Endothelial cell of umbilical vein (primary cell): ENCODE data around the gene SMAD3. TPM values are rescaled to one million over a fixed set of nuclear protein-coding genes. Genes with fewer than 3 reads are reported as not detected.

Source experiments
- BruUV-seq: library from RNA; stranded (reverse); fragments of 400-500 nt; replicated peaks from 2 replicates; lab custom pipeline; 2021; lab: Mats Ljungman, UMichigan
- CTCF ChIA-PET: fragments of 300-600, 350-600 bp; sonication (Branson Sonifier 250); formaldehyde crosslinking; loops from one replicate; lab custom pipeline; 2021; ENCODE audit warnings: antibody characterized with exemption, inconsistent platforms; lab: Charles Lee
- POLR2A ChIA-PET: fragments of 300-600, 350-600 bp; sonication (Branson Sonifier 250); formaldehyde crosslinking; loops from one replicate; lab custom pipeline; 2021; ENCODE audit warnings: antibody characterized with exemption, inconsistent platforms; lab: Charles Lee
- DNase-seq: peaks from one replicate; pipeline ENCODE4 v3.0.0-alpha.2; 2011; ENCODE audit warnings: low read depth, low spot score
- FAIRE-seq: peaks from 2 replicates; lab custom pipeline; 2011; peaks lifted over from hg19 to GRCh38; lab: Jason Lieb, UNC
- H2AFZ ChIP-seq: 2 replicates; pipeline ENCODE4 v1.6.0; 2012; ENCODE audit warnings: low read depth, low read length, control low read depth, inconsistent platforms
- H3K27ac ChIP-seq: 2 replicates; pipeline ENCODE4 v1.5.1; 2011; ENCODE audit warnings: low read depth, mild to moderate bottlenecking, control low read depth, low read length, moderate library complexity; ENCODE audit not compliant: insufficient read depth
- H3K27me3 ChIP-seq, 2 experiments: 2 replicates each; pipeline versions ENCODE4 v1.6.0 to v1.6.1; 2011; ENCODE audit warnings: low read length in 2 of 2, mixed read lengths in 1 of 2; ENCODE audit not compliant: control insufficient read depth in 2 of 2, insufficient read depth in 2 of 2
- H3K36me3 ChIP-seq, 2 experiments: 2 replicates in 1 of 2; 3 replicates in 1 of 2; pipeline ENCODE4 v1.5.1; 2011; ENCODE audit warnings: low read length in 2 of 2, mild to moderate bottlenecking in 1 of 2, moderate library complexity in 1 of 2; ENCODE audit not compliant: control insufficient read depth in 2 of 2, insufficient read depth in 2 of 2; ENCODE audit errors: extremely low read depth in 1 of 2
- H3K4me1 ChIP-seq: 3 replicates; pipeline ENCODE4 v1.5.1; 2011; ENCODE audit warnings: mild to moderate bottlenecking, low read length; ENCODE audit not compliant: control insufficient read depth, insufficient read depth; ENCODE audit errors: extremely low read depth
- H3K4me2 ChIP-seq: 2 replicates; pipeline ENCODE4 v1.6.1; 2011; ENCODE audit warnings: low read length, control low read depth, mixed read lengths; ENCODE audit not compliant: insufficient read depth
- H3K4me3 ChIP-seq, 3 experiments: fragments of 200-600 bp in 1 of 3; sonication (generic), shearing (Covaris generic) in 1 of 3; replicated peaks in 1 of 3; 2 replicates each; pipeline ENCODE4 v1.5.1; 2011 to 2016; ENCODE audit warnings: control low read depth in 3 of 3, low read length in 3 of 3, mild to moderate bottlenecking in 2 of 3, inconsistent platforms in 1 of 3, low read depth in 1 of 3, moderate library complexity in 1 of 3; ENCODE audit not compliant: insufficient read depth in 1 of 3
- H3K79me2 ChIP-seq: 2 replicates; pipeline ENCODE4 v1.6.0; 2012; ENCODE audit warnings: low read length, inconsistent platforms; ENCODE audit not compliant: control insufficient read depth, insufficient read depth
- H3K9ac ChIP-seq: replicated peaks from 2 replicates; pipeline ENCODE3; 2011; ENCODE audit warnings: low read length, control low read depth; ENCODE audit not compliant: insufficient read depth; ENCODE audit errors: extremely low read depth
- H3K9me1 ChIP-seq: replicated peaks from 3 replicates; pipeline ENCODE4 v1.6.0; 2011; ENCODE audit warnings: mild to moderate bottlenecking, low read length; ENCODE audit not compliant: control insufficient read depth, insufficient read depth; ENCODE audit errors: extremely low read depth
- H3K9me3 ChIP-seq: replicated peaks from 2 replicates; pipeline ENCODE4 v1.5.1; 2012; ENCODE audit warnings: low read length, inconsistent platforms; ENCODE audit not compliant: control insufficient read depth, insufficient read depth
- H4K20me1 ChIP-seq: replicated peaks from 2 replicates; pipeline ENCODE3; 2011; ENCODE audit warnings: mild to moderate bottlenecking, low read length; ENCODE audit not compliant: control insufficient read depth, insufficient read depth; ENCODE audit errors: extremely low read depth
- EZH2 ChIP-seq: IDR thresholded peaks from 2 replicates; pipeline ENCODE4 v1.6.1; 2012; ENCODE audit warnings: borderline replicate concordance, low read depth, mild to moderate bottlenecking, moderate library complexity, low read length, inconsistent platforms; ENCODE audit not compliant: severe bottlenecking
- FOS ChIP-seq: IDR thresholded peaks from 2 replicates; pipeline ENCODE4 v1.6.1; 2011; ENCODE audit warnings: mild to moderate bottlenecking, low read length, moderate library complexity, borderline replicate concordance; ENCODE audit not compliant: insufficient read depth
- GATA2 ChIP-seq: IDR thresholded peaks from 2 replicates; pipeline ENCODE4 v1.7.0; 2011; ENCODE audit warnings: low read depth, mild to moderate bottlenecking, moderate library complexity, mixed read lengths, low read length; ENCODE audit not compliant: insufficient read length, insufficient read depth
- JUN ChIP-seq: IDR thresholded peaks from 2 replicates; pipeline ENCODE4 v1.6.1; 2011; ENCODE audit warnings: borderline replicate concordance, low read depth; ENCODE audit not compliant: insufficient read length, insufficient read depth
- MYC ChIP-seq: IDR thresholded peaks from one replicate; pipeline ENCODE4 v1.6.1; 2011; ENCODE audit warnings: mild to moderate bottlenecking, low read depth, low read length
- POLR2A ChIP-seq: IDR thresholded peaks from 2 replicates; pipeline ENCODE4 v1.6.1; 2012; ENCODE audit warnings: low read depth, mild to moderate bottlenecking, control low read depth, low read length
- POLR2AphosphoS5 ChIP-seq: IDR thresholded peaks from 2 replicates; pipeline ENCODE4 v1.6.1; 2012; ENCODE audit warnings: low read depth, mild to moderate bottlenecking, control low read depth, low read length, moderate library complexity; ENCODE audit not compliant: insufficient read depth
- dilution Hi-C: fragments of 300-500 bp; cut with MboI; formaldehyde crosslinking; loops from one replicate; pipeline ENCODE4 v1.15.0; 2019; ENCODE audit warnings: low sequenced_read_pairs; ENCODE audit not compliant: extremely low pct_ligation_motif_present
- intact Hi-C: fragments of 100-400 bp; cut with micrococcal nuclease; formaldehyde crosslinking; loops from one replicate; pipeline ENCODE4 v1.10.0; 2022
- polyA plus RNA-seq, 4 experiments: library from polyadenylated mRNA; depleted of rRNA in 3 of 4; stranded (reverse) in 3 of 4; unstranded in 1 of 4; fragments of >200 nt; gene quantifications; 2 replicates each; pipeline versions ENCODE4 v1.2.1 to v1.2.3, GENCODE V29; 2011 to 2012; ENCODE audit warnings: missing spikeins in 1 of 4
- total RNA-seq: library from RNA; stranded (reverse); gene quantifications from 2 replicates; pipeline ENCODE4 v1.2.3, GENCODE V29; 2021
- TF ChIP-seq, protein P1 (sequence below), 2 donors: IDR thresholded peaks; 1 replicate in 1 of 2; 2 replicates in 1 of 2; pipeline ENCODE4 v1.5.1; 2011; ENCODE audit warnings: low read length in 2 of 2, mild to moderate bottlenecking in 2 of 2, moderate library complexity in 2 of 2, control low read depth in 1 of 2, inconsistent platforms in 1 of 2, low read depth in 1 of 2; ENCODE audit not compliant: insufficient read depth in 1 of 2; ENCODE audit errors: extremely low read depth in 1 of 2
- TF ChIP-seq, protein P2 (sequence below): IDR thresholded peaks from 2 replicates; pipeline ENCODE4 v1.6.1; 2011; ENCODE audit not compliant: insufficient read depth, insufficient read length

Gene SMAD3
- total and polyA plus RNA-seq, 2 donors (not counting 3 experiments of a cell fraction or from before 2014, with no cell fraction given), result 56.4 to 88.2 TPM

DNA sequence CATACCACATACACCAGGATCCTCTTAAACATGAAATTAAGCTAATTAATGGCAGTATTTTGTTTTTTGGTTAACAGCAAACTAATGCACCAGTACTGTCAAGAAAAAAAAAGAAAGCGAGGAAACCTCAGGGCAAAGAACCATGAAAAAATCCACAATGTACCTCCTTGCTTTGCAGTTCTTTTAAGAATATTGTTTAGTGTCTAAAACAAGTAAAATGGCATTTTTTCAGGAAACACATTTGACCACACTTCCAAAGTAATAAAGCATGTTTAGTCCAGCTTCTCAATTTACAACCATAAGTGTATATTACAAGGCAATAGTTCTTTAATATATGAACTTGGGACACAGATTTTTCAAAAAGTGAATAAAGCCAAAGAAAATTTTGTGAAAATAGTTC is 162.4 kb downstream of the SMAD3 start:
- H3K9ac ChIP-seq, result no peak overlapping the region
- no peaks in the 10 kb centered on the region for H3K9me3 ChIP-seq
- no peak overlapping the region for H3K4me2 ChIP-seq
- no peaks in the 10 kb centered on the region for H3K27me3 ChIP-seq
- peaks cover 11% of the 10 kb centered on the region in 2 experiments for H3K36me3 ChIP-seq
- H3K4me1 ChIP-seq, result no peaks in the 10 kb centered on the region
- dilution Hi-C loops (no loop called here), intact Hi-C loops (no loop called here)
- H3K9me1 ChIP-seq, result no peaks in the 10 kb centered on the region
- FAIRE-seq (no peak), DNase-seq (no peak)
- H4K20me1 ChIP-seq, result no peaks in the 10 kb centered on the region
- no peak overlapping the region for H2AFZ ChIP-seq
- POLR2A ChIA-PET, result no interaction called here
- CTCF ChIA-PET, result no interaction called here
- no TSS peak for BruUV-seq
- H3K4me3 ChIP-seq, result no peak overlapping the region
- H3K79me2 ChIP-seq, result no peaks in the 10 kb centered on the region
- no peak for TF ChIP-seq FOS
- no peak for TF ChIP-seq MYC
- TF ChIP-seq JUN, result no peak
- TF ChIP-seq, protein P1, sequence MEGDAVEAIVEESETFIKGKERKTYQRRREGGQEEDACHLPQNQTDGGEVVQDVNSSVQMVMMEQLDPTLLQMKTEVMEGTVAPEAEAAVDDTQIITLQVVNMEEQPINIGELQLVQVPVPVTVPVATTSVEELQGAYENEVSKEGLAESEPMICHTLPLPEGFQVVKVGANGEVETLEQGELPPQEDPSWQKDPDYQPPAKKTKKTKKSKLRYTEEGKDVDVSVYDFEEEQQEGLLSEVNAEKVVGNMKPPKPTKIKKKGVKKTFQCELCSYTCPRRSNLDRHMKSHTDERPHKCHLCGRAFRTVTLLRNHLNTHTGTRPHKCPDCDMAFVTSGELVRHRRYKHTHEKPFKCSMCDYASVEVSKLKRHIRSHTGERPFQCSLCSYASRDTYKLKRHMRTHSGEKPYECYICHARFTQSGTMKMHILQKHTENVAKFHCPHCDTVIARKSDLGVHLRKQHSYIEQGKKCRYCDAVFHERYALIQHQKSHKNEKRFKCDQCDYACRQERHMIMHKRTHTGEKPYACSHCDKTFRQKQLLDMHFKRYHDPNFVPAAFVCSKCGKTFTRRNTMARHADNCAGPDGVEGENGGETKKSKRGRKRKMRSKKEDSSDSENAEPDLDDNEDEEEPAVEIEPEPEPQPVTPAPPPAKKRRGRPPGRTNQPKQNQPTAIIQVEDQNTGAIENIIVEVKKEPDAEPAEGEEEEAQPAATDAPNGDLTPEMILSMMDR (IDR thresholded peaks at IDR 0.05; ENCODE audit: extremely low read depth in 1 of 2, insufficient read depth in 1 of 2, low read depth in 1 of 2, low read length in 2 of 2), result no peak
- TF ChIP-seq, protein P2, sequence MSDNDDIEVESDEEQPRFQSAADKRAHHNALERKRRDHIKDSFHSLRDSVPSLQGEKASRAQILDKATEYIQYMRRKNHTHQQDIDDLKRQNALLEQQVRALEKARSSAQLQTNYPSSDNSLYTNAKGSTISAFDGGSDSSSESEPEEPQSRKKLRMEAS, result no peak
- TF ChIP-seq EZH2, result no peak
- no peak for TF ChIP-seq POLR2AphosphoS5
- TF ChIP-seq GATA2, result no peak
- TF ChIP-seq POLR2A, result no peak
- H3K27ac ChIP-seq, result no peak overlapping the region
